HEK293T (cell line): ENCODE measurements around the gene TNIK.
A peak's percentile ranks its signal among the peaks of the same experiment; 100 is the strongest.

Source experiments
- CTCF ChIA-PET: fragments of 350-600 bp; formaldehyde crosslinking; extraction: SDS; loops from one replicate; lab custom pipeline; 2021; ENCODE audit warnings: antibody characterized with exemption, inconsistent platforms; lab: Yijun Ruan, JAX
- POLR2A ChIA-PET: fragments of 350-600 bp; formaldehyde crosslinking; extraction: SDS; loops from one replicate; lab custom pipeline; 2020; ENCODE audit warnings: antibody characterized with exemption, inconsistent platforms; lab: Yijun Ruan, JAX
- DNase-seq: peaks from one replicate; pipeline ENCODE4 v3.0.0; 2012; ENCODE audit warnings: mixed read lengths; ENCODE audit errors: extremely low spot score
- ARNT ChIP-seq: fragments of 450-650 bp; IDR thresholded peaks from 2 replicates; pipeline ENCODE4 v1.6.1; 2017; ENCODE audit warnings: mild to moderate bottlenecking
- BHLHE40 ChIP-seq: fragments of 450-650 bp; IDR thresholded peaks from 2 replicates; pipeline ENCODE4 v1.6.1; 2016; ENCODE audit warnings: mild to moderate bottlenecking, moderate library complexity, borderline replicate concordance
- CTBP1 ChIP-seq: fragments of 450-650 bp; IDR thresholded peaks from 2 replicates; pipeline ENCODE4 v1.6.1; 2016; ENCODE audit warnings: borderline replicate concordance
- ELF4 ChIP-seq: fragments of 450-650 bp; IDR thresholded peaks from 2 replicates; pipeline ENCODE4 v1.6.1; 2017; ENCODE audit warnings: antibody characterized with exemption
- FOXA1 ChIP-seq: fragments of 450-650 bp; IDR thresholded peaks from 2 replicates; pipeline ENCODE4 v1.6.1; 2016; ENCODE audit warnings: mild to moderate bottlenecking
- FOXK2 ChIP-seq: fragments of 450-650 bp; IDR thresholded peaks from 2 replicates; pipeline ENCODE4 v1.6.1; 2016; ENCODE audit warnings: mild to moderate bottlenecking
- FOXM1 ChIP-seq: fragments of 450-650 bp; IDR thresholded peaks from 2 replicates; pipeline ENCODE4 v1.6.1; 2017; ENCODE audit warnings: mild to moderate bottlenecking, borderline replicate concordance
- HDGF ChIP-seq: fragments of 450-650 bp; IDR thresholded peaks from 2 replicates; pipeline ENCODE4 v1.6.1; 2017; ENCODE audit warnings: antibody characterized with exemption, borderline replicate concordance
- L3MBTL2 ChIP-seq: fragments of 450-650 bp; conservative IDR thresholded peaks from 2 replicates; pipeline ENCODE4 v1.6.1; 2016; ENCODE audit warnings: mild to moderate bottlenecking
- LEF1 ChIP-seq: fragments of 450-650 bp; IDR thresholded peaks from 2 replicates; pipeline ENCODE4 v1.6.1; 2017; ENCODE audit warnings: mild to moderate bottlenecking, borderline replicate concordance
- NFRKB ChIP-seq: fragments of 450-650 bp; IDR thresholded peaks from 2 replicates; pipeline ENCODE4 v1.6.1; 2016; ENCODE audit warnings: mild to moderate bottlenecking, moderate library complexity
- PKNOX1 ChIP-seq: fragments of 450-650 bp; IDR thresholded peaks from 2 replicates; pipeline ENCODE4 v1.6.1; 2016
- SP1 ChIP-seq: fragments of 450-650 bp; IDR thresholded peaks from 2 replicates; pipeline ENCODE4 v1.6.1; 2017
- SUZ12 ChIP-seq: fragments of 450-650 bp; IDR thresholded peaks from 2 replicates; pipeline ENCODE4 v1.6.1; 2016; ENCODE audit warnings: mild to moderate bottlenecking
- TARDBP ChIP-seq: fragments of 450-650 bp; IDR thresholded peaks from 2 replicates; pipeline ENCODE4 v1.6.1; 2016
- ZNF384 ChIP-seq: fragments of 450-650 bp; IDR thresholded peaks from 2 replicates; pipeline ENCODE4 v1.6.1; 2016

TNIK gene

GRCh38 chr3:171018156-171018935 is 441.9 kb downstream of the TNIK start:
- TF ChIP-seq HDGF (no peak), FOXA1 (no peak), TARDBP (no peak), ELF4 (no peak), ZNF384 (no peak), FOXK2 (no peak), CTBP1 (no peak), PKNOX1 (no peak), NFRKB (no peak), L3MBTL2 (no peak), FOXM1 (no peak), LEF1 (no peak), SP1 (no peak), BHLHE40 (no peak), ARNT (no peak)
- CTCF ChIA-PET: interaction anchor here (0.6 to 0.8 kb wide), 3 partner anchors 9 to 157 kb away, joined by 3 to 6 read pairs (median 4); no protein-coding TSS in a partner anchor
- DNase-seq: peak; percentile 38
- POLR2A ChIA-PET: interaction anchor here (1.0 kb wide), 1 partner anchor 10 kb away, joined by 4 read pairs; no protein-coding TSS in a partner anchor

- POLR2A ChIA-PET: no interaction called here
- TF ChIP-seq L3MBTL2 (no peak), SUZ12 (no peak), FOXK2 (no peak), TARDBP (no peak)
- DNase-seq: no peak
- CTCF ChIA-PET: no interaction called here
These were observed 446.1 kb downstream of the TNIK start for GRCh38 chr3:171013822-171014748.

- TF ChIP-seq SP1: no peak
- ChIA-PET CTCF (no interaction called here), POLR2A (no interaction called here)
- DNase-seq: no peak
These were observed 448.3 kb downstream of the TNIK start for GRCh38 chr3:171011873-171012336.
